DND-41 (cell line): ENCODE results near the gene CDT1.

Source experiments
- EZH2 ChIP-seq: IDR thresholded peaks from 3 replicates; pipeline ENCODE4 v1.6.1; 2012; ENCODE audit warnings: borderline replicate concordance, low read depth, mild to moderate bottlenecking, moderate library complexity, low read length, inconsistent platforms; ENCODE audit not compliant: severe bottlenecking
- TF ChIP-seq, protein P1 (sequence below): IDR thresholded peaks from 2 replicates; pipeline ENCODE4 v1.5.1; 2012; ENCODE audit warnings: borderline replicate concordance, low read length, moderate library complexity, mild to moderate bottlenecking; ENCODE audit not compliant: poor library complexity, severe bottlenecking; ENCODE audit errors: extremely low read depth

DNA sequence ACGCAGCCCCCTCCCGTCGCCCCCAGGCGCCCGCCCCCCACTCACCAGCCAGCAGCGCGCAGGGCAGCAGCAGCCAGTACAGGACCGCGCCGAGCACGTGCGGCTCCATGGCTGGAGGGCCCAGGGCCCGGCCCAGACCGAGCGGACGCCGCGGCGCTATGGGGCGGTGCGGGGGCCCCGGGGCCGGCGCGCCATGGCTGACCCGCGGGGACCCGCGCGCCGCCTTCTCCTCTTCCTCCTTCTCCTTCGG, 18.8 kb upstream of the CDT1 start:
- TF ChIP-seq, protein P1, sequence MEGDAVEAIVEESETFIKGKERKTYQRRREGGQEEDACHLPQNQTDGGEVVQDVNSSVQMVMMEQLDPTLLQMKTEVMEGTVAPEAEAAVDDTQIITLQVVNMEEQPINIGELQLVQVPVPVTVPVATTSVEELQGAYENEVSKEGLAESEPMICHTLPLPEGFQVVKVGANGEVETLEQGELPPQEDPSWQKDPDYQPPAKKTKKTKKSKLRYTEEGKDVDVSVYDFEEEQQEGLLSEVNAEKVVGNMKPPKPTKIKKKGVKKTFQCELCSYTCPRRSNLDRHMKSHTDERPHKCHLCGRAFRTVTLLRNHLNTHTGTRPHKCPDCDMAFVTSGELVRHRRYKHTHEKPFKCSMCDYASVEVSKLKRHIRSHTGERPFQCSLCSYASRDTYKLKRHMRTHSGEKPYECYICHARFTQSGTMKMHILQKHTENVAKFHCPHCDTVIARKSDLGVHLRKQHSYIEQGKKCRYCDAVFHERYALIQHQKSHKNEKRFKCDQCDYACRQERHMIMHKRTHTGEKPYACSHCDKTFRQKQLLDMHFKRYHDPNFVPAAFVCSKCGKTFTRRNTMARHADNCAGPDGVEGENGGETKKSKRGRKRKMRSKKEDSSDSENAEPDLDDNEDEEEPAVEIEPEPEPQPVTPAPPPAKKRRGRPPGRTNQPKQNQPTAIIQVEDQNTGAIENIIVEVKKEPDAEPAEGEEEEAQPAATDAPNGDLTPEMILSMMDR: no peak
- TF ChIP-seq EZH2: no peak
